T-helper 22 cell (primary cell): ENCODE results near the gene SASH1.
"Not testable (repeated sequence)": the region's sequence is repeated elsewhere in the genome, so short reads cannot be mapped to it uniquely, and the experiment has no call there.

Experiments used
- DNase-seq: peaks from one replicate; pipeline ENCODE4 v3.0.0-alpha.2; 2020; ENCODE audit warnings: low read depth

Gene SASH1

DNA sequence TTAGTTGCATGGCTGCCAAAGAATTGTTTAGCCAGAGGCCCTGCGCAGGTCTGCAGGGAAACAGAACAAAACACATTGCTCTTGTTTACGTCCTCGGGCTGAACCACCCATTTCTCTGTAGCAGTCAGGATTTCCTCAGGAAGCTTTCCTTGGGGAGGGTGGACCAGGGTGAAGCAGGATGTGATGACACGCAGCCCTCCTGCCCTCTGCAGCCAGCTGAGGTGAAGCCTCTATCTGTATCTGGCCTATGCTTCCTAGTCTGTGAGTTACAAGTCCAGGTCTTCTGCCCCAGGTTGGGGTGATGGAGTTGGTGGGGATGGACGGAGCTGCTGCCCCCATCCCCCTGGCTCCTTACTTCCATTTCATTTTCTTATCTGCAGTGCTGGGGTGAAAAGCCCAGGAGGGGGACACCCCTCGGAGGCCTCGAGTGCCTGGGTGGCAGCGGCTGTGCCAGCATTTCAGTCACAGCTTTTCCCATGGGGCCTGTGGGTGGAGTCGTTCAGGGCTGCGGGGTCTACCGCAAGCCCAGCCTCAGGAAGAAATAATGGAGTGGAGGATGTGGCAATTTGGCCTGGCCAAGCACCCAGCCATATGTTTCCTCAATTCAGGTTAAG, 24.9 kb downstream of the SASH1 start:
- DNase-seq, result no peak

DNA sequence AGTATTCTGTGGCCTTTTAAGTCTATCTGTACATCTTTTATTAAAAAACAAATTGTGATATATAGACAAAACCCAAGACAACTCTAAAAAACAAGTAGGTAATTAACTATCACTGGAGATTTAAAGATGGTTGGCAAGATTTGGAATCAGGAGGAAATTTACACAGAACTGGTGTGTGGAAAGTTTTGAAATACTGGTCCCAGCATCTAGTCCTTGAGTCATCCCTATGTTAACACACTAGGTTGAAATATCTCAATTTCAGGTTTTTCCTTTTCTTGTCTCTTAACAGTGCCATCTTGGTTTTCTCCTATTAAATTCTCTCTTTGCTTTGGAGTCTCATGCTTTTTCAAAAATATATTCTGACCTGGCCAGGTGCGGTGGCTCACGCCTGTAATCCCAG, 27.5 kb downstream of the SASH1 start:
- DNase-seq, result no peak

DNA sequence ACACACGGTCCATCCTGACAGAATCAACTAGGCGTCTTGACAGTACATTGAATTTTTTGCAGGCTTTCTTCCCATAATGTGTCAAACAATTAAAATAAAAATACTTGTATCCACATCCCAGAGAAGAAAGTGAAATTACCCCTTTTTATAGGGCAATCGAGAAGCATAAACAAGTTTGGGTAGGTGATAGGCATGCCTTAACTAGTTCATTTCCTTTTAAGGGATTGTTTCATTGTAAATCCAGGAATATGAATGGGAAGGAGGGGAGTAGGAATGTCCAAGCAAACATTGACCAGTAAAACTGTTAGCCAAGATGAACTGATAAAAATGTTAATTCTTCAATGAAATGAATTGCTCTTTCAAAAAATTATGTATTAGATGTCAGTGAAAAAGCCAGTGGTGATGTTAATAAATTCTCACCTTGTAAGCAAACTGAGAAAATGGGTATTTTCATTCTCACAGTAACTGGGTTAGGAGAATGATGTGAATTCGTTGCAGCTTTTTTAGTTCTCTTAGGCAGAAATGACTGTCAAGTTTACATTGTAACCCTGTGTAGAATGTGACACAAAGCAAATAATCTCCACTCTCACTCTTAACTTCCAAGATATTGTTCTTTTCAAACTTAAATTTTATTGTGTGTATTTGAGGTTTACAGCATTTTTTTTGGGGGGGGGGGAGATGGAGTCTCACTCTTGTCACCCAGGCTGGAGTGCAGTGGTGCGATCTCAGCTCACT, 31.6 kb downstream of the SASH1 start:
- DNase-seq, result no peak

DNA sequence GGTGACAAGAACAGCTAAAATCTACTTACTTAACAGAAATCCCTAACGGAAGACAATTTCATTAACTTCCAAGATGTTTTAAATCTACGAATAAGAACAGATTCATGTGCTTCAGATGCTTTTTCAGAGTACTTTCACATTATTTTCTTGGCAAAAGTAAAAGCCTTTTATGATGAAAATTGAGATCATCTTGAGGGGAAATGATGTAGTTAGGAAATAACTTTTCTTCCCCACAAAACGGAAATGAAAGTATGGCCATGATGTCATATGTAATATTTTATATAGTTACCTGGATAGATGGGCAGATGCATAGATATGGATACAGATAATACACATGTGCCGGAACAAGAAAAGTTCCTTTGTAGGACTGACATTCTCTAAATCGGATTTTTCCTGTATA, 32.8 kb downstream of the SASH1 start:
- DNase-seq, result no peak

DNA sequence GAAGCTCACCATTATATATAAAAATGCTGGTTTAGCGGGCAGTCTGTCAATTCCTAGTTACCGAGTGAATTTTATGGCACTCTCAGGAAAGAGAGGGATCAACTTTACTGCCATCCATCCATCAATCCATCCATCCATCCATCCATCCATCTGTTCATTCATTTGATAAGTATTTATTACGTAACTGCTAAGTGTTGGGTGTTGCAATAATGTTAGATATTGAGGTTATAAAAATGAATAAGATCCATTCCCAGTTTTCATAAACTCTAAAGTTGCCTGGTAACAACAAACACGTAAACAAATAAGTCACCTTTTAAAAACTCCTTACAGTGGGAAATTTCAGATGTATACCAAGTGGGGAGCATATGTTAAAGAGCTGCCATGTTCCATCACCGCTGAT, 36.8 kb downstream of the SASH1 start:
- DNase-seq, result no peak

DNA sequence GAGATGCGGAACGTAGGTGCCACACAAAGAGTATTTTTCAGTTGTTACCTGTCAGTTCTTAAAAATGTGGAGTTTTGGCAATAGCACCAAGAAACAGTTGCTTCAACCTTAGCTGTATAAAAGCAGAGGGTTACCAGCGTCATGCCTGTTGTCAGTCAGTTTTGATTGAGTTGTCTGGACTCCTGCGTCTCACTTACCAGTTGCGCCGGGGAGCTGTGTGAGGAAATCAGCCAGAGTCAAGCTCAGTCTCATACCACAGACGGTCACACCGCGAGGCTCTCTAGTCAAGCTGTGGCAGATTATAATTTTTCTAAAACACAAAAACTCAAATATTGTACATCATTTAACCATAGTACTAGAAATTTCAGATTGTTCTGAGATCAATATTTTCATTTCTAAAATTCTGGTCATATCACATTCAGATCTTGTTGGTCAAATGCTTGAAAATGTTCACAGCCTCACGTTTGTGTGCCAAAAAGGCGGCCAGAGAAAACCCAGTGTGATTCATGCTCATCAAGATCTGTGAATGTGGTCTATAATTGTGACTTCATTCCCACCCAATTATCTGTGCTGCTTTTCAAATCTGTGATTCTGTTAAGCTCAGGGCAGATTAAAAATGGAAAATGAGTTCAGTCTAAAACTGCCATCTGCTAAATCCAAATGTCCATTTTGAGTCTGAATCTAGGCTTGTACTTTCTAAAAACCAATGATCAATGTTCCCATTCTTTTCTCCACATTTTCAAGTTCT, 37.5 kb downstream of the SASH1 start:
- no peak for DNase-seq

DNA sequence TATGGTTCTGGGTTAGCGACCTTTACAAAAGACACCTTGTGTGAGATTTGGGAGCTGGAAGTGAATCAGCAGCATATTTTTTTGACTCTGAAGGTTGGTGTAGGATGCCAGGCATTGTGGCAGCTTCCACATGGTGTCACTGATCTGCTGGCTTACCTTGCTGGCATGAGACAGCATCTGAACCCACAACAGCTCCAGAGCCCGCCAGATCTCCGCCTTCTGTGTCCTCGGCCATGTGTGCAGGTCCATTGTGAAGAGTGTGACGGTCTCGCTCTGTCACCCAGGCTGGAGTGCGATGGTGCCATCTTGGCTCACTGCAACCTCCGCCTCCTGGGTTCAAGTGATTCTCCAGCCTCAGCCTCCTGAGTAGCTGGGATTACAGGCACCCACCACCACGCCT, 39.4 kb downstream of the SASH1 start:
- not testable (repeated sequence) for DNase-seq

DNA sequence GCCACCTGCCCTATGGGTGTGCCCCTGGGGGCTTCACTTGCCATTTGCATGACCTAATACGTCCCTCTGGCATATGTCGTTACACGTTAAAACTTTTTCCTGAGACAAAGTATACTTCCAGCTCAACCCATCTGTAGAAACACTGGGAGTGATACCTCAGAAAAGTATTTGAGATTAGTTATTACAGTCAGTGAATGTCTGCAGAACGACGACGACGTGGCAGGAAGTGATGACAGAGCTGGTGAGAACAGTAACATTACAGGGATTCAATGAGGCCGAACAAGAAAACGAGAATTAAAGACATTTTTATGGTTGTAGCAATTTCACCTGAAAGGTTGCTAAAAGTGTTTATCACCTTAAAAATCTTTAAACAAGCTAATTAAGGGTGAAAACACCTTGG, 40.2 kb downstream of the SASH1 start:
- no peak for DNase-seq

DNA sequence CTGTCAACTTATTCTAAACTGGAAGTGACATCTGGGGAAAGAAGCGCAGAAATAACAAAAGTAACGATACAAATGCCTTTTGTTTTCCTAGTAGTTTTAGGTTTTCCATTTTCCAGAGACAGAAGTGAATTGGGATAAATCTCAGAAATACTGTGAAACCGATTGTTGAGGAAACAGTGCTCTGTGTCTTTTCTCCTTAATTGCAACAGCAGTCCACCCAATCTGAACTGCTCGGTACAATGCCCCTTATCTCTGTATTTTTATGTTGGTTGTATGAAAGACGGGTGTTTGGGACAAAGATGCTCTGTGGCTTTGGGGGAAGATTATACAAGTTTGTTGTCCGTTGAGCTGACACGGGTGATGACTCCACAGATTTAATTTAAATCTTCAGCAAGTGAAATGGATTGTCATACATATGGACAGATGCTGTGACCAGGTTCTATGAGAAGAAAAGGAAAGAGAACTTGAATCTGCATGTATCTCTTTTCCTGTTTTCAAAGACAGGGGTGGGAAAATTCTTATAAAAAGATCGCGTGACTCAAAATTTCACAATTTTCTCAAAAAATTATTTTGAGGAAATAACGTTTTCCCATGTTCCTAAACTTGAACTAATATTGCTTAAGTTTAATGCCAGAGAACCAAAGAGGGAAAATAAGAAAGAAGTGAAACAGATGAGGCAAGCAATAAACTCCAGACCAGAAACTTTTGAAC, 41.2 kb downstream of the SASH1 start:
- no peak for DNase-seq

DNA sequence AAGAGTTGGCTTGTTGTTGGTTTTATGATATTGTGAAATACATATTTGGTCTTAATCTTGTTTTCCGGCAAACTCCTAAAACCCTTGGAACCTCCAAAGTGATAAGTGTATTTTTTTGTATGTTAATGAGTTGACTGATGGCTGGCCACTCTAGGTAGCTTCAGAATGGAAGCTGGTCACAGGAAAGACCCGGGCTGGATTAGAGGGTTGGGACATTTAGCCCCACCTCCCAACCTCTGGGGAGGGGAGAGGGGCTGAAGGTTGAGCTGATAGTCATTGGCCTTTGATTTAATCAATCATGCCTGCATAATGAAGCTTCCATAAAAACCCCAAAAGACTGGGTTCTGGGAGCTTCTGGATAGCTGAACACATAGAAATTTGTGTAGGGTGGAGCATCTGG, 42.7 kb downstream of the SASH1 start:
- no peak for DNase-seq

DNA sequence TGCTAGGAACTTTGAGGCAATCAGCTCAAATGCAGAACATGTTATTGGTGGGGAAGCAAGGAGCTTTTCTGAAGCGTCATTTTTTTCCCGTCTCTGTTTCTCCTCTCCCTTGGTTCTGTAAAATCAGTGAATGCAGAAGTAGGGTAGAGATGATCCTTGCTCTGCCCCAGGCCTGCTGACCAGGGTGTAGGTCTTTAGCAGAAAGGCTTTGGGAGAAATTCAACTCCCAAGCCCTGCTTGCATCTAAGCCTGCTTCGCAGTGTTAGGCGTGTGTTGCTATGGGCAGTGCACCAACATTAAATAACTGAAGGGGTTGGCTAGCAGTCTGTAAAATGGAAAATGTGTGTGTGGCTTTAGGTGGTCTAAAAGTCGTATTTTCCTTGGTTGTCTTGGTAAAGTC, 45.9 kb downstream of the SASH1 start:
- DNase-seq, result no peak

DNA sequence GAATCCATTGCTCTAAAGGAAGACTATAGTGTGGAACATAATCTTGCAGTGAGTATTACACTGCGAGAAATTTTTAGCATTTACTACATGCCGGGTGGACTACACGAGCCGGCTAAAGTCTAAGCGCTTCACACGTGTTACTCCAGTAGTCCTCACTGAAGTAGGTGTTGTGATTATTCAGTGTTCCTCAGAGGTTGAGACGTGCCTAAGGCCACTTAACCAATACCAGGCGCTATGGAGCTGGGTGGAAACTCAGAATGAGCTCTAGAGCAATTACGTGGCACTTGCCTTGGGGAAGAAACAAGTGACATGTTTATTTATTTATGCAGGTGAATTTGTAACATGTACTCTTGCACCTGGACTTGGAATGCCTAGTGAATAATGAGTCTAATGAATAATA, 46.4 kb downstream of the SASH1 start:
- DNase-seq, result no peak

DNA sequence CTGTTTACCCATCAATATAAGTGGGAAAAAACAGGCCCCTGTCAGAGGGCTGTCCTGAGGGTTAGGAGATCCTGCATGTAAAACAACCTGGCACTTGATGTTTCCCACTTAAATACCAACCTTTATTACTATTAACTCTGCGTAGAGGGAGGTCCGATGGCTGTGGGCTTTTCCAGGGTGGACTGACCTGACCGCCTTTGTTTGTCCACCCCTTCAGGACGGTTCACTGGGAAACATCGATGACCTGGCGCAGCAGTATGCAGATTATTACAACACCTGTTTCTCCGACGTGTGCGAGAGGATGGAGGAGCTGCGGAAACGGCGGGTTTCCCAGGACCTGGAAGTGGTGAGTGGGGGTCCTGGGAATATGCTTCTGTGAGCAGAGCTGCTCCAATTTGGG, 47.3 kb downstream of the SASH1 start:
- DNase-seq, result no peak

DNA sequence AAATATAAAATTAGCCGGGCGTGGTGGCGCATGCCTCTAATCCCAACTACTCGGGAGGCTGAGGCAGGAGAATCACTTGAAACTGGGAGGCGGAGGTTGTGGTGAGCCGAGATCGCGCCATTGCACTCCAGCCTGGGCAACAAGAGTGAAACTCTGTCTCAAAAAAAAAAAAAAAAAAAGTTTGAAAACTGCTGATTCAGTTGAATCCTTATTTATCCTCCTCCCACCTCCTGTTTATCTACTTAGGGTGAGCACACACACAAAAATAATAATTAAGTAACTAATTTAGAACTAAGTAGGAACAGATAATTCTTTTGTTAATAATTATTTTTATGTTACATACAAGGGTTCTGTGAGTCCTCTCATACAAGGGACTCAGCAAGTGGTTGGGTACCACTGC, 49.5 kb downstream of the SASH1 start:
- DNase-seq, result not testable (repeated sequence)

DNA sequence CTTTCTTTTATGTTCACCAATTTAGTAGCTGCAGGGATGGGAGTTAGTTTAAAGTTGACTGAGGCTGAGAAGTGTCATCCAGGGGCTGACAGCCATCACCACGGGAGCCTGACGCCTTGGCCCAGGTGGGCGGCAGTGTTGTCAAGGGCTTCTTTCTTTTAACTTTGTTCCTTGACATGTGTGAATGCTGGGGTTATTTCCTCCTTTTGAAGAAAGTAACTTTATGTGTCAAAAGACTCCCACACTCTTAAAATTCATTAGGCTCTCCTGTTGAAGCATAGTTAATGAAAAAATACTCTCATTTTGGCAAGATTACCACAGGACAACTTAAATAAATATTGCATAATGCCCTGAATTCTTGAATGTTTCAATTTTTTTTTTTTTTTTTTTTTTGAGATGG, 50.0 kb downstream of the SASH1 start:
- no peak for DNase-seq

DNA sequence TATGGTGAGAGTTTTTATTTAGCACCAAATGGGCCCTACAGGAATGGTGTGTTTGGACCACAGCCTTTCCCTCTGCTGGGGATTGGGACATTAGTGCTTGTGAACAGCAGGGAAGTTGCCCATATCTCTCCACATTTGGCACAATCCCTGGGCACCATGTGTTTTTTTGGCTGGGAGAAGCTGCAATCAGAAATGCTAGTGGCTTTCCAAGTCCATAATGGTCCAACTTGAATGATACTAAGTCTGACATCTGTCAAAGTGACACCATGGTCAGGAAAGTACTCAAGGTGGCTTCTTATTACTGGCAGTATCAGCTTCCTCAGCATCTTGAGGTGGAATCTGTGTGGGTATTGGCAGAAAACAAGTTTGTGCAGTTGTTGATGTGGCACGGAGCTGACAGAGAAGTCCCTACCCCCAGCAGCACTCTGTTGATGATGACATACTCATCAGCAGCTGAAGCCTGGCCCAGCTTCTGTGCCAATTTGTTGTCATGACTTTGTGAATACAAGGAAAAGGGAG, 53.0 kb downstream of the SASH1 start:
- no peak for DNase-seq

DNA sequence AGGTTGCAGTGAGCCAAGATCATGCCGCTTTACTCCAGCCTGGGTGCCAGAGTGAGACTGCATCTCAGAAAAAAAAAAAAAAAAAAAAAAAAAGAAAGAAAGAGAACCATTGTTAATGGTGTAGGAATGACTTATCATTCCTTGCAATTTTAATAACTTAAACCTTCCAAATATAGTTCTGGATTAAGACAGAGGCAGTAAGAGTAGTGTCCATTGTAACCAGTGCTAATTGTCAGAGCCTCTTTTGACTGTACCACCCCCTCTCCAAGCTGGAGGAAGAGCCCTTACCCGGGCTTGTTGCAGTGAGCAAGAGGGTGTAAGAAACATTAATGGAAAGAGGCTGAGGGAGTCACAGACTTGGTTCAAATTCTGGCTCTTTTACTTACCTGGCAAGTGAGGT, 53.8 kb downstream of the SASH1 start:
- no peak for DNase-seq

DNA sequence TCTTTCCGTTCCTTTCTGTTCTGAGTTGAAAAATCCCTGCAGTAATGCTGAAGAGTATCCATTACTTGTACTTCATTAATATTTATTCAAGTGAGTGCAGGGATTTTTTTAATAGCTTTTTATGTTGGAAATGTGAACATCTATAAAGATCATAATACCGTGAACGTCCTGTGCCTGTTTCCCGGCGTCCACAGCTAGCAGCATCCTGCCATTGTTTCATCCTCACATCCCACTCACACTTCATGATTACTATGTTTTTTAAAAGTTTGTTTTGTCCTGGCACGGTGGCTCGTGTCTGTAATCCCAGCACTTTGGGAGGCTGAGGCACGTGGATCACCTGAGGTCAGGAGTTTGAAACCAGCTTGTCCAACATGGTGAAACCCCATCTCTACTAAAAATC, 54.3 kb downstream of the SASH1 start:
- DNase-seq, result no peak

DNA sequence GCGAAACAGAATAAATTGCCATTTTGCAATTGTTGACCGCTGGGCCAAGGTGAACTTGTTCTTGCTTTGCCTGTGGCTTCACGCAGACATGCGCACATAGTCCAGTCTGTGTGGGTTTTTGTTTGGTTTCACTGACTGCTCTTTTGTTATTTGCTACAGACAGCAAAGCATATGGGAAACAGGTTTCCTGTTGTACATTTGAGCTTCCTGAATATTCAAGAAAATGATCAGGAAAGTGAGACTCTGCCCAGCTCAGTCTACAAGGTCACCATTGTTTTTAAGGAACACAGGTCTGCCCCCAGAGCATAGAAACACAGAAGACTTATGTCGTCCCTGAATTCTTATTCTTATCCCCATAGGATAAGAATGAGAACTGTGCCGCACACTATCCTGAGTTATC, 55.6 kb downstream of the SASH1 start:
- no peak for DNase-seq

DNA sequence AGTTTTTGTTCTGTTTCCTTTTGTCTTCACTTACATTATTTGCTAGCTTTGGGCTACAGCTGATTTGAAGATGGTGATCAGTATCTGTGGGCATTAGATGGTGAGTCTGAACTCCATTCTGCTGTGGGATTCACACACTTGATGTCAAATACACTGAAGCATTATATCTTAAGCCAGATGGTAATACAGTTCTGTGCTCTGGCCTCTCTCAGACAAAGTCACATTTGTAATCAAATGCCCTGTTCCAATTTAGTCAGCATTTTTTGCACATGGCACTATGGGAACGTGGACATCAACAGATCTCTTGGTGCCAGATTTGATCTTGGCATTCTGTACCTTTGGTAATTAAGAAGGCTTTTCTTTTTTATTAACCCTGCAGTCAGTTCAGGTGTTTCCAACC, 56.0 kb downstream of the SASH1 start:
- DNase-seq, result no peak

DNA sequence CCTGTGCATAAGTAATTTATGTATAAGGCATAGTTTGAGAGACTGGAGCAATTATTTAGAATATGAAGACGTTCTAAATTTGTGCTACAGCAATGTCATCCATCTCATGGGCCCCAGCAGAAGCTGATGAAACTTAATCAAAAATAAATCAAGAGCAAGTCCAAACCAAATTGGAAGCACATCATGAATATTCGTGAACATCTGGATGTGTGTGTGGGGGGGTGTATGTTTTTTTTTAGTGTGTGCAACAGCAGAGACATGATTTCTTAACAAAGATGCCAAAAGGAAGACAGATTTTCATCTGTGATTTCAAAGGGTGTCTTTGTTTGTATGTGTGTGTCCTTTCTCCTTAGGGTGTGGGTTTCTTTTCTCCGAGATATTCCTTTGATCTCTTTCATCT, 58.9 kb downstream of the SASH1 start:
- DNase-seq, result no peak

DNA sequence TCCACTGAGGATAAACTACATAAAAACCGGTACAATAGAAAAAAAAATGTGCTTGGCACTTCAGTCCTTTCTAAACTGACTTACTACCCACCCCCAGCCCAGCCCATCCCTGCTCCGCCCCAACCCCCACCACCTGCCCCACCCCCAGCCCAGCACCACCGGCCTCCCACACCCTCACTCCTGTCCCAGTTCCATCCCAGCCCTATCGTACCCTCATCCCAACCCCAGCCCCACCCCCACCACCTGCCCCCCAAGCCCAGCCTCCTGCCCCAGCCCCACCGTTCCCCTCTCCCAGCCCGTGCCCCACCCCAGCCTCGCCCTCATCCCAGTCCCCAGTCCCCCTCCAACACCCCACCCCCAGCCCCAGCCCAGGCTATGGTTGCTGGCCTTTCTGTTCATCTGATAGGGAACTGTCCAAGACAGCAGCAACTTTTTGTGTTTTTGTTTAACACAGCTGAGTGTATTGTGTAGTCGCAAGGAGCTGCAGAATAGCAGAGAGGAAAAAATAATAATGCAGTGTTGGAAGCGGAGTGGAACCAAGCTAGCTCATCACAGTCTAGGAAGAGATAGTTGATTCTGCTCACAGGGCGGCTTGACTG, 61.9 kb downstream of the SASH1 start:
- no peak for DNase-seq
